ENCODE data around the gene C1GALT1. TPM values are rescaled to one million over a fixed set of nuclear protein-coding genes. Genes with fewer than 3 reads are reported as not detected.

C1GALT1 gene
- total and polyA plus RNA-seq, 9 of the 15 experiments (the other 6 are each of a cell fraction or from before 2014, with no cell fraction given), result 5.0 to 33.2 (median 24.1) TPM

- no peak for TF ChIP-seq SRSF7 (optimal IDR thresholded peaks at IDR 0.05; ENCODE audit: low read depth, low read length)
- TF ChIP-seq SMAD1 (IDR thresholded peaks at IDR 0.05; ENCODE audit: low read depth, low read length, partially characterized antibody), result peak; percentile 24
- TF ChIP-seq E2F8 (IDR thresholded peaks at IDR 0.05; ENCODE audit: low read depth, partially characterized antibody), result no peak
- TF ChIP-seq ZNF282 (CRISPR knock-in tag; IDR thresholded peaks at IDR 0.05), result no peak
- no peak for TF ChIP-seq ZNF23 (CRISPR knock-in tag; IDR thresholded peaks at IDR 0.05)
- no peak for TF ChIP-seq HNRNPK (IDR thresholded peaks at IDR 0.05; ENCODE audit: low read depth, low read length, poor library complexity, severe bottlenecking)
- no peak for TF ChIP-seq FOXO4 (CRISPR knock-in tag; IDR thresholded peaks at IDR 0.05)
- TF ChIP-seq ATF3 (IDR thresholded peaks at IDR 0.05), result no peak
- no peak for TF ChIP-seq ATF3 (CRISPR knock-in tag; conservative IDR thresholded peaks at IDR 0.05)
- peak; percentile 92 for TF ChIP-seq NFIX (CRISPR knock-in tag; IDR thresholded peaks at IDR 0.05; ENCODE audit: low read depth)
Observed at GRCh38 chr7:7159063-7159658, 23.2 kb upstream of the C1GALT1 start (continued).

Data from K562 (cell line).